GM18907 (cell line): ENCODE measurements around the gene EIF2B5.
"Not testable (repeated sequence)": the region's sequence is repeated elsewhere in the genome, so short reads cannot be mapped to it uniquely, and the experiment has no call there.

ENCODE experiments used
- ATAC-seq: cut with Tn5 transposase; IDR thresholded peaks from one replicate; pipeline ENCODE4 v1.9.1; 2021; ENCODE audit warnings: mild to moderate bottlenecking, moderate library complexity; ENCODE audit not compliant: unreplicated experiment

EIF2B5 gene

GRCh38 chr3:184135149-184135910, at the start of gene EIF2B5:
EIF2B5 (plus strand) TSS chr3:184135358; CDS start chr3:184135386, 28 bp downstream.
- peak; percentile 86 for ATAC-seq

- ATAC-seq: no peak
These were observed 49.7 kb upstream of the EIF2B5 start for GRCh38 chr3:184085389-184085852.

GRCh38 chr3:184092199-184092598, 43.0 kb upstream of the EIF2B5 start:
- ATAC-seq: no peak

- no peak for ATAC-seq
These were observed 38.3 kb upstream of the EIF2B5 start, which contains the start of gene HTR3E for GRCh38 chr3:184096811-184097383. HTR3E (plus strand) TSS chr3:184097064; CDS start chr3:184097530, 466 bp downstream.

GRCh38 chr3:184097556-184097955, 37.6 kb upstream of the EIF2B5 start:
- ATAC-seq: no peak

GRCh38 chr3:184099806-184100686, 35.1 kb upstream of the EIF2B5 start:
- no peak for ATAC-seq

- ATAC-seq: no peak
These were observed 24.8 kb upstream of the EIF2B5 start for GRCh38 chr3:184110316-184110725.

- no peak for ATAC-seq
These were observed 19.1 kb upstream of the EIF2B5 start for GRCh38 chr3:184116017-184116416.

- ATAC-seq: no peak
These were observed 17.5 kb upstream of the EIF2B5 start for GRCh38 chr3:184117636-184118035.

GRCh38 chr3:184121031-184121430, 14.1 kb upstream of the EIF2B5 start:
- not testable (repeated sequence) for ATAC-seq

- ATAC-seq: no peak
These were observed 9.2 kb upstream of the EIF2B5 start for GRCh38 chr3:184126006-184126405.

GRCh38 chr3:184129012-184129411, 6.1 kb upstream of the EIF2B5 start:
- ATAC-seq: no peak

GRCh38 chr3:184132945-184133344, 2.2 kb upstream of the EIF2B5 start:
- ATAC-seq: no peak

- peak; percentile 25 for ATAC-seq
These were observed 1.1 kb upstream of the EIF2B5 start for GRCh38 chr3:184133840-184134745.

- peak; percentile 38 for ATAC-seq
These were observed 411 bp upstream of the EIF2B5 start for GRCh38 chr3:184134746-184135148.

GRCh38 chr3:184135911-184136260, 728 bp downstream of the EIF2B5 start:
- no peak for ATAC-seq

- ATAC-seq: no peak
These were observed 5.3 kb downstream of the EIF2B5 start for GRCh38 chr3:184140436-184140835.

GRCh38 chr3:184142199-184142598, 7.0 kb downstream of the EIF2B5 start:
- no peak for ATAC-seq

GRCh38 chr3:184143327-184143726, 8.2 kb downstream of the EIF2B5 start:
- no peak for ATAC-seq

- no peak for ATAC-seq
These were observed 9.3 kb downstream of the EIF2B5 start for GRCh38 chr3:184144505-184144904.
